ENCODE measurements around the gene TMEM179B.

GRCh38 chr11:62811659-62812058 is 24.5 kb downstream of the TMEM179B start:
- TF ChIP-seq EZH2 (IDR thresholded peaks at IDR 0.05) (no peak), POLR2AphosphoS5 (IDR thresholded peaks at IDR 0.05; ENCODE audit: borderline replicate concordance, low read depth, low read length) (no peak), FOXP2 (optimal IDR thresholded peaks at IDR 0.05; ENCODE audit: control extremely low read depth, extremely low read length, insufficient read depth) (no peak)

Measured in SK-N-MC (cell line).